ENCODE data around the gene CD300H.

DNA sequence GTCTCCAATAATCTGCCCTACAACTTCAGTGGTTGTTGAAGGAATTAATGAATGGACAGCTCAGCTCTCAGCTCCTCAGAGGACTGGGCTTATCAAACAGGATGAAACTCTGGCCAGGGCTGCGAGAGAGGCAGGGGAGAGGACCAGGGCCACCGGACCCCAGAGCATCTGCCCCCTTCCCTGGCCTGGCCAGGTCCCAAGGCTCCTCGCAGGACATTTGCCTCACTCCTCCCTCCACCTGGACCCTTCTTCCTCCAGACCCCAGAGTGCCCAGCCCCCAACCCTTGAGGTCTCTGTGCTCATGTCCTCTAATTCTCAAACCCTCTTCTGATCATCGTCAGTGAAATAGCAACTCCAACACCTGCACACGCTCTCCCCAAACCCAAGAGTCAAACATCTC lies 25.1 kb downstream of the CD300H start:
- no peak for TF ChIP-seq POLR2A (IDR thresholded peaks at IDR 0.05; ENCODE audit: extremely low read depth, insufficient read length)
- TF ChIP-seq, protein P1, sequence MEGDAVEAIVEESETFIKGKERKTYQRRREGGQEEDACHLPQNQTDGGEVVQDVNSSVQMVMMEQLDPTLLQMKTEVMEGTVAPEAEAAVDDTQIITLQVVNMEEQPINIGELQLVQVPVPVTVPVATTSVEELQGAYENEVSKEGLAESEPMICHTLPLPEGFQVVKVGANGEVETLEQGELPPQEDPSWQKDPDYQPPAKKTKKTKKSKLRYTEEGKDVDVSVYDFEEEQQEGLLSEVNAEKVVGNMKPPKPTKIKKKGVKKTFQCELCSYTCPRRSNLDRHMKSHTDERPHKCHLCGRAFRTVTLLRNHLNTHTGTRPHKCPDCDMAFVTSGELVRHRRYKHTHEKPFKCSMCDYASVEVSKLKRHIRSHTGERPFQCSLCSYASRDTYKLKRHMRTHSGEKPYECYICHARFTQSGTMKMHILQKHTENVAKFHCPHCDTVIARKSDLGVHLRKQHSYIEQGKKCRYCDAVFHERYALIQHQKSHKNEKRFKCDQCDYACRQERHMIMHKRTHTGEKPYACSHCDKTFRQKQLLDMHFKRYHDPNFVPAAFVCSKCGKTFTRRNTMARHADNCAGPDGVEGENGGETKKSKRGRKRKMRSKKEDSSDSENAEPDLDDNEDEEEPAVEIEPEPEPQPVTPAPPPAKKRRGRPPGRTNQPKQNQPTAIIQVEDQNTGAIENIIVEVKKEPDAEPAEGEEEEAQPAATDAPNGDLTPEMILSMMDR (IDR thresholded peaks at IDR 0.05; ENCODE audit: low read depth, low read length), result no peak
- TF ChIP-seq, protein P2, sequence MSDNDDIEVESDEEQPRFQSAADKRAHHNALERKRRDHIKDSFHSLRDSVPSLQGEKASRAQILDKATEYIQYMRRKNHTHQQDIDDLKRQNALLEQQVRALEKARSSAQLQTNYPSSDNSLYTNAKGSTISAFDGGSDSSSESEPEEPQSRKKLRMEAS (IDR thresholded peaks at IDR 0.05; ENCODE audit: low read depth, low read length), result no peak

All from NB4 (cell line).